Fibroblast of skin of right quadriceps (primary cell): ENCODE measurements around the gene NCOA7.
"Not testable (repeated sequence)": the region's sequence is repeated elsewhere in the genome, so short reads cannot be mapped to it uniquely, and the experiment has no call there.

Source experiments
- DNase-seq: peaks from one replicate; pipeline ENCODE4 v3.0.0-alpha.2; 2013

NCOA7 gene

DNA sequence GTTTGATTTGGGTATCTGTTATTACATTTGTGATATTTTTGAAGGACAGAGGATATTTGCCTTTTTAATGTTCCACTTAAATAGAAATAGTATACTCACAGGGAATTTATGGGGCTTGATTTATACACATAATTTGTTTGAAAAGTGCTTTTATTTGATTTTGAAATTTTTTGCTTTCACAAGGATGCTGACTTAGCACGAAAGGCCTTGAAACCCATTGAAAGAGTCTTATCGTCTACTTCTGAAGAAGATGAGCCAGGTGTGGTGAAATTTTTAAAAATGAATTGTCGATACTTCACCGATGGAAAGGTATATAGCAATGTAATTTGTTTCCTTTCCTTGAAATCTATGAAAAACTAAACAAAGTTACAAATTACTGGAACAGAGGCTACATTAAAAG is 91.5 kb downstream of the NCOA7 start:
- no peak for DNase-seq

DNA sequence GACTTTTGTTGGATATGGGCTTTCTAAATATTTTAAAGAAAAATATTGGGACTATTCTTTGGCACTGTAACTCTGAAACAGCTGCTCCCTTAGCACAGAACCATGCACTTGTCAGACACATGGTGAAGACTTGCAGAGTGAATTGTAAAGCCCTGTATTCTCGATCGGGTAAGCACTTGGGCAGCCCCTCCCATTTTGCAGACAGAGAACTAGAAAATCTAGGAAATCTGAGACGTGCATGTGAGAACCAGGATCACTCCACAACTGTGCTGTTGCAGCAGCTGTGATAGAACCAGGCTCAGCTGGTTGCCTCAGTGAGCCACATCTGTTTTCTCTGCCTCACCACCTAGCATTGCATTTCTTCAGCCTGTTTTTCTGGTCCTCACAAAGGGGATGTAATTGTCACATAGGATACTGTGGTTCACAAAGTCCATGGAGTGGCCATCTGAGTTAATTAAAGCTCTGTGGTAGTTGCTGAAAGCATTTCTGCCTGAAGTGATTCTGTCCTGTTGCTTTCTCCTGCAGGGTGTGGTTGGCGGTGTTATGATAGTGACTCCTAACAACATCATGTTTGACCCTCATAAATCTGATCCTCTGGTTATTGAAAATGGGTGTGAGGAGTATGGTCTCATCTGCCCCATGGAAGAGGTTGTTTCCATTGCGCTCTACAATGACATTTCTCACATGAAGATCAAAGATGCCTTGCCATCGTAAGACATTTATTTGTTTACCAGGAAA is 94.0 kb downstream of the NCOA7 start:
- no peak for DNase-seq

DNA sequence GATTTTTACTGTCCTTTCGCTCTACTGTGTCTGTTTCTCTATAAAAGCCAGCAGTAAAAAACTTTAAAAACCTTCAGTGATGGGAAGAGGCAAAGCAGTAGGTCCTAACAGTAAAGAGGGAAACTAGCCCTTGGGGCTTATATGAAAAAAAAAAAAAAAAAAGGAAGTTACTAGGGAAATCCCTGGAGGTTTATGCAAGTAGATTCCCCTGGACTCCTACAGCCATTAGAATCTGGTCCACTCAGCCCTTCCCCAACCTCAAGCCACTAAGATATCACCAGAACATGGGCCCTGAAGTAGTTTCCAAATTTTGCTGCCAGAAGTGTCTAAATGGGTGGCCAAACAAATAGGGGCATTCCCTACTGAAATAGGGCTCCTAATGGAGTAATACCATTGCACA is 95.3 kb downstream of the NCOA7 start:
- no peak for DNase-seq

- DNase-seq: no peak
These were observed 96.2 kb downstream of the NCOA7 start for GRCh38 chr6:125886914-125887313.

DNA sequence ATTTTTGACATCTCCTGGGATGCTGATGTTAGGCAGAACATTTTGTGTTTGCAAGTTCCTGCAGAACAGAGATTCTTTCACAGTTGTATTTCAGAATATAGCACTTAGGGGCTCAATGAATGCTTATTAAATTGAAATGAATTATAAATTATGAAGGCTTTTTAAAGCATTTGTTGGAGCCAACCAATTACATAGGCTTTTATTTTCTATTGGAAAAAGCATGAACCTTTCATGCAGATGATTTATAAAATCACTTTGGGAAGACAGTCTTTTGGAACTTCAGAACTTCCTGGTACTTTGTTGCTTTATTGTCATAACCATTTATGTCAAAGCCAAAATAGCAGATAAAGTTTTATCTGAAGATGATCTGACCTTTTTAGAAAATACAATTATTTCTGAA is 96.6 kb downstream of the NCOA7 start:
- DNase-seq: no peak

DNA sequence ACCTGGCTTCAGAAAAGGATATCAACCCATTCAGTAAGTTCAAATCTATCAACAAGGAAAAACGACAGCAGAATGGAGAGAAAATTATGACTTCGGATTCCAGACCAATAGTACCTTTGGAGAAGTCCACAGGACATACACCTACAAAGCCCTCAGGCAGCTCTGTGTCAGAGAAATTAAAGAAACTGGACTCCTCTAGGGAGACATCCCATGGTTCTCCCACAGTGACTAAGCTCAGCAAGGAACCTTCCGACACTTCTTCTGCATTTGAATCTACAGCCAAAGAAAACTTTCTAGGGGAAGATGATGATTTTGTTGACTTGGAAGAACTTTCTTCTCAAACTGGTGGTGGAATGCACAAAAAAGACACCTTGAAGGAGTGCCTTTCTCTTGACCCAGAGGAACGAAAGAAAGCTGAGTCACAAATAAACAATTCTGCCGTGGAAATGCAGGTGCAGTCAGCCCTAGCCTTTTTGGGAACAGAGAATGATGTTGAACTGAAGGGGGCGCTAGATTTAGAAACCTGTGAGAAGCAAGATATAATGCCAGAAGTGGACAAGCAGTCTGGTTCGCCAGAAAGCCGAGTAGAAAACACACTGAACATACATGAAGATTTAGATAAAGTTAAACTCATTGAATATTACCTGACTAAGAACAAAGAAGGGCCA is 98.4 kb downstream of the NCOA7 start:
- peak; percentile 4 for DNase-seq

GRCh38 chr6:125899726-125900182 is 109.0 kb downstream of the NCOA7 start:
- no peak for DNase-seq

GRCh38 chr6:125904871-125905270 is 114.1 kb downstream of the NCOA7 start:
- DNase-seq: peak; percentile 61

DNA sequence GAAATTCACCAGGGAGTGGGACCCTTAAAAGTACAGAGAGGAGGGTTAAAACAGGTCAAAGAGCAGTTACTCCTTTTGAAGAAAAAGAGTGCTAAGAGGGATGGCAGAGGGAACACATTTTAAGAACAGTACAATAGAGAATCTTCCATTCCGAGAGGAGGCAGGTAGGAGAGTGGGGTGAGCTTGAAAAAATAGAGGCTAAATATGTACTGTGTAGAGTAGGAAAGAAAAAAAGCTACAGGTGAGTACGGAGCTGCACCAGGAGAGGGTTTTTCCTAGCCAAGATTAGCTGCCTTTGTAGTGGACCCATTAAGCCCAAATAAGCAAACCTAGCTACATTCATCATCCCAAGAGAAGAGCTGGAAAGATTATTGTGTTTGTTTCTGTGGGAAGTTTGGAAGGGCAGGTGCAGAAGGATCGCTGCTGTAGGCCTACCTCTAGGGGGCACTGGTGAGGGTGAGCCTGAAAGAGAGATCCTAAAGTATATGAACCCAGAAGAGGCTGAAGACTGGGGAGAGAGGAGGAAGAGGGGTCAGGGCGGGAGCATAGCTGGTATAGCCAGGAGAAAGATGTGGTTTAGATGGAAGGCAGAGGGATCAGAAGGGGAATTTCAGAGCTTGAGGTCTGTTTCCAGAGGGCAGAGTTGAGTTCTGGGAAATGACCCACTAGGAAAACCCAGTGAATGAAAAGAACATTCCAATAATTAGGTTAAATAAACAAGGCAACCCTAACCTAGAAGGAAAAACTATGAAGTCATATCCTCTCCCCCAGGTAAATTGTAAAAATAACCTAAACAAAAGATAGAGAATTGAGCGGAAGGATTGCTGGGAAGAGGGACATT is 115.6 kb downstream of the NCOA7 start:
- peak; percentile 16 for DNase-seq

GRCh38 chr6:125910527-125910926 is 119.8 kb downstream of the NCOA7 start:
- peak; percentile 60 for DNase-seq

GRCh38 chr6:125911051-125911451 is 120.3 kb downstream of the NCOA7 start:
- not testable (repeated sequence) for DNase-seq

- DNase-seq: not testable (repeated sequence)
These were observed 121.7 kb downstream of the NCOA7 start for GRCh38 chr6:125912430-125912829.

DNA sequence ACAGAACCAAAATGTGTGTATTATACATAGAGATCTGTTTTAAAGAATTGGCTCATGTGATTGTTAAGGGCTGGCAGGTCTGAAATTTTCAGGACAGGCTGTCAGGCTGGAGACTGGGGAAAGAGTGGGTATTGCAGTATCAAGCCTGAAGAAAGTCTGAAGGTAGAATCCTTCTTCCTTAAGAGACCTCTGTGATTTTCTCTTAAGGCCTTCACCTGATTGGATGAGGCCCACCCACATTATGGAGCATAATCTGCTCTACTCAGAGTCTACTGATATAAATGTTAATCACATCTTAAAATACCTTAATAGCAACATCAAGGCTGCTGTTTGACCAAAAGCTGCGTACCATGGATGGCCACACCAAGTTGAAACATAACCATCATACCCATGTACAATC is 122.4 kb downstream of the NCOA7 start:
- DNase-seq: no peak

GRCh38 chr6:125913864-125914351 is 123.1 kb downstream of the NCOA7 start:
- peak; percentile 96 for DNase-seq

- DNase-seq: no peak
These were observed 127.5 kb downstream of the NCOA7 start for GRCh38 chr6:125918230-125918629.

DNA sequence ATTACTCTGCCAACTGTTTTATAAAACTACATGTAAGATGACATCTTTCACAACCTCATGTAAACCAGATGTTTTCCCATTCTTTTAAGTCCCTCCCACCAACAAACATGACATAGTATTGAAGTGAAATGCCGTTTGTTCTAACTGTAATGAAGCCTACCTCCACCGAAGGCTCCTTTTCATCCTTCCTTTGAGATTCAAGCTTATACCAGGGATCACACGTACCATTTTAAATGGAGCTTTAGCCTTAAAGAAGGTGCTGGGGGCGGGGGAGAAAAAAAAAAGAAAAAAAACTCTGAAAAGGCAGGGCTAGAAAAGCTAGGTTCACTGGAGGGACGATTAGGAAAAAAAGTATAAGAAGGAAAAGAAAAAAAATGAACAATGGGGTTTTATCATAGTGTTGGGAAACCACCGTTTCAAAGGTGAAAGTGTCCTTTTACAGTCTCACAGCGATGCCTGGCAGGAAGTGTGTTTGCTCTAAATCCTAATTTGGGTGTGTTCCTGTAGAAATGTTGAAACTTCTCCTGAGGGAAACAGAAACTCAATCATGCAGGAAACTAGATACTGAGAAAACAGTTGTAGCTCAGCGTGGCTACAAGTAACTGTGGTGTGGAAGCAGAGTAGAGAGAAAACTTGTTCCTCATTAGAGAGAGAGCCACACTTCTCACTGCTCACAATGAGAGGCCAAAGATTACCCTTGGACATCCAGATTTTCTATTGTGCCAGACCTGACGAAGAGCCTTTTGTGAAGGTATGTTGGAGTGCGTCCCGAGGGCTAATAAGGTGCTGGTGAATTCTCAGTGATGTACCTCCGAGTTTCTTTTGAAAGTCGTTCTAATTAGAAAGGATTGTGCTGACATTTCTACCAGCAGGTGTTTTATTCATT is 128.2 kb downstream of the NCOA7 start:
- peak; percentile 61 for DNase-seq

GRCh38 chr6:125919618-125920017 is 128.9 kb downstream of the NCOA7 start:
- DNase-seq: no peak

DNA sequence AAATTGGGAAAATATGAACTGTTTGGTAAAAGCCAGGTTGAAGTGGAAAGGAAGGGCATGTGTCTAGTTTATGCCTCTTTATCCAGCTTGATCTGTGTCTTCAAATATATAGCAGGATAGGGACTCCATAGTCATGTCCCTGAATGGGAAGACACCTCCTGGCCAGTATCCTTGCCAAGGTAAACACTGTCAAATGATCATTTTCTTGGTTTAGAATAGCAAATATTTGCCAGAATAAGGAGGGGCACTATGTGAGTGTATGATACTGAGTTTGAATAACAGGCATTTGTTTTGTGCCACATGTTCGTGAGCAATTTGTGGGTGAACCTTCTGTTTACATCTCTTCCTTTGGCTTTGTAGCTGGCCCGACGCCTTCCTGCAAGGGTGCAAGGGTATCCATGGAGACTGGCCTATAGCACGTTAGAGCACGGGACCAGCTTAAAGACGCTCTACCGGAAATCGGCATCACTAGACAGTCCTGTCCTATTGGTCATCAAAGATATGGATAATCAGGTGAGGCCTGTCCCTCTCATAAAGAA is 131.6 kb downstream of the NCOA7 start:
- DNase-seq: no peak

DNA sequence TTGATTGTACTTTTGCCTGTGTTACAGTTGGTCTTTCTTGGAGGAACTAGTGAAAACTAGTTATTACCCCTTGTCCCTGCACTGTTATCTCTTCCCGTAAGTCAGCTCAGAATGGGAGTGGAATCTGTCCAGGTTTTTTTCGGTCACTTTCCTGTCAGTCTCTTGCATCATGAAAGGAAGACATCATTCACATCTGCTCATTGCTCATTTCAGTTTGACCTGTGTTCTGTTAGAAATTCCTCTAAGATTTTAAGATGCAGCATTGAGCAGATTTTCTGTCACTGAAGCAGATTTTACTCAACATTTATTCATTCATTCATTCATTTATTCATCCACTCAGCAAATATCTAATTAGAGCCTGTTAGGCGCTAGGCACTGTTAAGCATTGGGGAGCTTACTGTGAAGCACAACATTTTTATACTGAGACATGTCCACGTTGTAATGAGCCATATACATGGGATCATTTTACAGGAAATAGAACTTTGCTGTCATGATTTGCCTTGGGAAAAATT is 132.7 kb downstream of the NCOA7 start:
- no peak for DNase-seq

DNA sequence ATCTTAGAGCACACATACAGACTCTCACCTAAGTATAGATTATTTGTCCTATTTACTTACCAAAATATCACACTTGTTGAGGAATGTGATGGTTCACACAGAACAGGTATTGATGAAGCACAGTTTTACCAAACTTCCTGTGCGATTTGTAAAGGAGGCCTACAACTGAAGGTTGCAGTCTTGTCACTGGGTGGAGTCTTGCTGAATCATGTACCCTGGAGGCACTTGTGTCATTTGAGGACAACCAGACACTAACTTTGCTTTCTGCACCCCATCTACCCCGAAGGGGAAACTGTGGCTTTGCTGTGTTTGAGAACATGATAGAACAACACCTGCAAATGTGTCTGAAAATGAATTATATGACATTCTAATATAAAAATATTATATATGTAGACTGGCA is 133.4 kb downstream of the NCOA7 start:
- no peak for DNase-seq

DNA sequence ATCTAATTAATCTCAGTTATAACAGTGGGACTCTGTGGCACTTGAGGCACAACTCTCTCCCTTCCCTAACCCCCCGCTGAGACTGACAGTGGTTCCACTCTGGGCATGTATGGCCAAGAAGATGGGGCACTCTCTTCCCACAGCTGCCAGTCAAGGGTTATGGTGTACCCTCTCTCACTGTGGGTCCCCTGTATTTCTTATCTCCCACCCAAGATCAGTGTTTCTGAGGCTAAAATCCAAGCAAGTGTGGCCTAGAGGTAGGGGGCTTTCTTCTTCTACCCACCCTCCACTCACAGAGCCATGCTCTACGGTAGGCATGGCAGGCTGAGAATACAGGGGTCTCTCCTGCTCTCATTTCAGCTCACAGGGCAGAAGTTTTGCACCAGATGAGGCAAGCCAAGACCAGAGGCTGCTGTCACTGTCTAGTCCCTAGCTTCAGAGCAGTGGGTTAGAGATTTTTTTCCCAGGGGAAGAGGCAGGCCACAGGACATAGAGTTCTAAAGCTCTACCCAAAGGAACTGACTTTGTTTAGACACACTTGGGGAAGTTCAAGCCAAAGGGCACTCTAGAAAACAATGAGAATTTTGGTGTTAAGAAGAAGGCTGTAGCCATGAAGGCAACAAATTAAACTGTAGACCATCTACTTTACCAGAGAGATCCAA is 134.1 kb downstream of the NCOA7 start:
- no peak for DNase-seq
